Hypothalamus (tissue), 51 donors: ENCODE data around the gene MRAP.

Experiments
- DNase-seq, 51 donors: peaks; one replicate each; lab custom pipeline; 2025; lab: John Stamatoyannopoulos, UW

Gene MRAP

GRCh38 chr21:32347351-32347750, 48.7 kb downstream of the MRAP start:
- no peak for DNase-seq

DNA sequence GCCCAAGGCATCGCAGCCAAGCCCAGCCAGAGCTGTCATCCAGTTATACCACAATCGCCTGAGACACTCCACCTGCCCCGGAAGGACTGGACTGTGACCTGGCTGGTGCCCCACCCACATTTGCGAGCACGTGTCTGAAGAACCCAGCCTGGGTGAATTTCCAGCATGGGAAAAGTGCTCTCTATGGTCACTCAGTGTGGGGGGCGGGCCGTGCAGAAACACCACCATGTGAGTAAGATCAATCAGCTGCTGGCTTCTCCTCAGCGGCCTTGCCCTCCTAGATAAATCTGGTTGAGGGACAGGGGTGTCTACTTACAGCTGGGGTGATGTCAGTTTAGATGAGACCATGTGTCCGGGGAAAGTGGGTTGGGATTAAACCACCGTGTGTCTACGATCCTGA, 49.3 kb downstream of the MRAP start:
- no peak for DNase-seq

DNA sequence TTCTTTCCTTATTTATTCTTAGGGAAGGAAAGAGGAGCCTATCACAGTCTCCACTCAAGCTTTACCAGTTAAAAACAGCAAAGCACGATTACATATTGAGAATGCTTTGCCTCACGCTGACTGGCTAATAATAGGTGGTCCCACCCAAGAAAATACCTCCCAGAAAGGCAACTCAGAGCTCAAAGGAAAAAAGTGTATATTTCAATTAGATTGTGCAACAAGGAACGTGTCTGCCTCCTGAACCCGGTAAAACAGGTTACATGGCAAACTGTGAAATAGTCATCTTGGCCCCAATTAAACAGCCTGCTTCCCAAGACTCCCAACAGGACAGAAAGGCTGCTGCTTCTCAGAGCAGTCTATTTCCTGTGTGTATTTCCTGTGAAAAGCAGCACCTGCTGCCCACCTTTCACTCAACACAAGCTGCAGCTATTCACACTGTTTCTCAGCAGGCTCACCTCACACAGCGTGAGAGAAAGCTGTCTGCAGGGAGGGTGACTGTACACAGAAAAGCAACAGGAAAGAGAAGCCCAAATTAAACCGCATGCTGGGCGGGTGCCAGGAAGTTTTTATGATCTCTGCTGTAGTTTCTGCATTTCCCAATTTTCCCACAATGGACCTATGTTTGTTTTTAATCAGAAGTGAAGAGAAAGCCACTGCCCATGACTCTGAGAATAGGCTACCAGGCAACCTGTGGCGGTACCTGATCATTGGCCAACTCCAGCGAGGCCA, 50.1 kb downstream of the MRAP start:
- no peak for DNase-seq

- DNase-seq = no peak
These were observed 50.8 kb downstream of the MRAP start for GRCh38 chr21:32349333-32349944.

- DNase-seq = no peak
These were observed 51.7 kb downstream of the MRAP start for GRCh38 chr21:32350211-32350980.

GRCh38 chr21:32350981-32351380, 52.3 kb downstream of the MRAP start:
- DNase-seq = no peak

- no peak for DNase-seq
These were observed 52.8 kb downstream of the MRAP start for GRCh38 chr21:32351428-32351827.

DNA sequence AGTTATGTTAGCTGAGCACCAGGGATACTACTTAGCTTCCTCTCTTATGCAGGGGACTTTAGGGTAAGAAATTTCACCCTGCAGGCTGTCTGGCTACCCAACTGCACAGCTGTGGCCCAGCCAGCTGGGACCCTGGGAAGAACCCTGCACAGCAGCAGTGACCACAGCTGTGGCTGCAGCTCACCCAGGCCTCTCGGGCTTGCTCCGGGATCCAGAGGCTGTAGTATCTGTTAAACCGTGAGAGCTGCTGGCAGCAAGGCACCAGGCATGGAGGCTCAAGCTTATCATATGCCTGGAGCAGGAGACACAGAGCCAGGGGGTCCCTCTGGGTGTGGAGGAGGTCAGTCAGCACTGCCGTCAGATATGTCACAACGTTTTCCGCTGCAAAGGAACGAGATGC, 53.9 kb downstream of the MRAP start:
- DNase-seq = no peak

GRCh38 chr21:32353002-32353711, 54.5 kb downstream of the MRAP start:
- no peak for DNase-seq

DNA sequence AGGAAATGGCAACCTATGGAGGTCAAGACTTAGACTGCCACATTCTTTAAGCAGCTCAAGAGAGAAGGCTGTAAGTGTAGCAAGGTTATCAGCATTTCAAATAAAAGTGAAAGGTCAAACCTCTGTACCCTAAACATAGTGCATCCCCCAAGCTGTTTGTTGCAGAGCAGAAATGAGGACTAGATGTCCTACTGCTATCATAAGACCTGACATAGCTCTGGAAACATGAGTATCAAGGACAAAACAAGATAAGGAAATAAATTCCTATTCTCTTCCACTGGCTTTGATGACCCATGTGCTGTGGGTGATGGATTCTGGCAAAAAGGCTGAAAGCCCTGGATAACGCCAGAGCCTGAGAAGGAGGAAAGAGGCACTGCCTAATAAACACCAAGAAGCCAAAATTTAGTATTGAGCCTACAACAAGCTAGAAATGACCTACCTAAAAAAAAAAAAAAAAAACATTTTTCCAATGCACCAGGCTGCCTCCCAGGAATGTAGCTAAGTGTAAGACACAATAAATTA, 58.3 kb downstream of the MRAP start:
- DNase-seq = no peak

GRCh38 chr21:32359719-32360260, 61.1 kb downstream of the MRAP start:
- DNase-seq = peak in 2 of 51 donors; percentile 9 to 14

- no peak for DNase-seq
These were observed 61.8 kb downstream of the MRAP start for GRCh38 chr21:32360401-32360975.
